Measurements from ENCODE around the gene CRHR1.

DNA sequence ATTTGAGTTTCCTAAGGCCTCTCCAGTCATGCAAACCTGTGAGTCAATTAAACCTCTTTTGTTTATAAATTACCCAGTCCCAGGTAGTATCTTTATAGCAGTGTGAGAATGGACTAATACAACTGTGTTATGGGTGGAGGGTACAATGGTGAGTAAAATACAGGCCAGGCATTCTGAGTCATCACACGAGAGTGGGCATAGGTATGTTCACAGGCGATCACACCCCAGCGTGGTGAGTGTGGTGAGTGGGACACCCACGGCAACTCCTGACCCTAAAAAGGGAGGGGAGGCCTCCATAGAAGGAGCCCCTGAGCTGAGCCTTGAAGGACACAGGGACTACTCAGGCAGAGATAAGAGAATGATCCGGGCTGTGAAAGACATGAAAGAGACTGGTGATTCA lies 87.6 kb downstream of the CRHR1 start:
- TF ChIP-seq, protein P1, sequence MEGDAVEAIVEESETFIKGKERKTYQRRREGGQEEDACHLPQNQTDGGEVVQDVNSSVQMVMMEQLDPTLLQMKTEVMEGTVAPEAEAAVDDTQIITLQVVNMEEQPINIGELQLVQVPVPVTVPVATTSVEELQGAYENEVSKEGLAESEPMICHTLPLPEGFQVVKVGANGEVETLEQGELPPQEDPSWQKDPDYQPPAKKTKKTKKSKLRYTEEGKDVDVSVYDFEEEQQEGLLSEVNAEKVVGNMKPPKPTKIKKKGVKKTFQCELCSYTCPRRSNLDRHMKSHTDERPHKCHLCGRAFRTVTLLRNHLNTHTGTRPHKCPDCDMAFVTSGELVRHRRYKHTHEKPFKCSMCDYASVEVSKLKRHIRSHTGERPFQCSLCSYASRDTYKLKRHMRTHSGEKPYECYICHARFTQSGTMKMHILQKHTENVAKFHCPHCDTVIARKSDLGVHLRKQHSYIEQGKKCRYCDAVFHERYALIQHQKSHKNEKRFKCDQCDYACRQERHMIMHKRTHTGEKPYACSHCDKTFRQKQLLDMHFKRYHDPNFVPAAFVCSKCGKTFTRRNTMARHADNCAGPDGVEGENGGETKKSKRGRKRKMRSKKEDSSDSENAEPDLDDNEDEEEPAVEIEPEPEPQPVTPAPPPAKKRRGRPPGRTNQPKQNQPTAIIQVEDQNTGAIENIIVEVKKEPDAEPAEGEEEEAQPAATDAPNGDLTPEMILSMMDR (IDR thresholded peaks at IDR 0.05): no peak
- no peak for TF ChIP-seq POLR2A (IDR thresholded peaks at IDR 0.05)

Data from lower leg skin (tissue), 3 donors.